ENCODE measurements around the gene ATP11A.

GRCh38 chr13:112931028-112931934 lies 241.4 kb downstream of the ATP11A start:
- TF ChIP-seq EZH2phosphoT487 (IDR thresholded peaks at IDR 0.05; ENCODE audit: insufficient read depth, low read depth), result no peak
- no peak for TF ChIP-seq EZH2 (IDR thresholded peaks at IDR 0.05; ENCODE audit: insufficient read depth, poor library complexity, severe bottlenecking)
